Uterus (tissue), 4 donors: ENCODE results near the gene BTC. TPM values are rescaled to one million over a fixed set of nuclear protein-coding genes. Genes with fewer than 3 reads are reported as not detected.
"Not testable (repeated sequence)": the region's sequence is repeated elsewhere in the genome, so short reads cannot be mapped to it uniquely, and the experiment has no call there.

Experiments
- DNase-seq, 2 donors: peaks; one replicate each; pipeline ENCODE4 v3.0.0-alpha.2; 2019 to 2020
- H3K27ac ChIP-seq, 2 donors: fragments of 200-600 bp; sonication (generic); 1 replicate in 1 of 2; 2 replicates in 1 of 2; pipeline ENCODE4 v1.5.1; 2016 to 2018
- H3K27me3 ChIP-seq, 2 donors: fragments of 200-600 bp; sonication (generic); one replicate each; pipeline ENCODE4 v1.5.1; 2018 to 2019; ENCODE audit warnings: control low read depth in 1 of 2
- H3K36me3 ChIP-seq, 2 donors: fragments of 200-600 bp; sonication (generic); one replicate each; pipeline ENCODE4 v1.5.1; 2019; ENCODE audit warnings: control low read depth in 1 of 2
- H3K4me1 ChIP-seq, 2 donors: fragments of 200-600 bp; sonication (generic); one replicate each; pipeline ENCODE4 v1.5.1; 2018 to 2019; ENCODE audit warnings: control low read depth in 1 of 2
- H3K4me3 ChIP-seq, 2 donors: fragments of 200-600 bp; sonication (generic); 1 replicate in 1 of 2; 2 replicates in 1 of 2; pipeline ENCODE4 v1.5.1; 2018 to 2019; ENCODE audit warnings: mild to moderate bottlenecking in 1 of 2
- H3K9me3 ChIP-seq, 2 donors: fragments of 200-600 bp; sonication (generic); one replicate each; pipeline ENCODE4 v1.5.1; 2019; ENCODE audit warnings: control low read depth in 1 of 2
- CTCF ChIP-seq, 4 experiments: fragments of 200-600 bp in 2 of 4; fragments of 450-650 bp in 2 of 4; sonication (generic) in 2 of 4; IDR thresholded peaks; one replicate each; pipeline ENCODE4 v1.5.1; 2016 to 2019; ENCODE audit warnings: antibody characterized with exemption in 4 of 4, mild to moderate bottlenecking in 2 of 4, moderate library complexity in 1 of 4
- POLR2A ChIP-seq, 2 donors: fragments of 450-650 bp; IDR thresholded peaks; one replicate each; pipeline ENCODE4 v1.6.1; 2016; ENCODE audit warnings: antibody characterized with exemption in 2 of 2, mild to moderate bottlenecking in 1 of 2, moderate library complexity in 1 of 2
- intact Hi-C: fragments of 100-400 bp; cut with DNase I; formaldehyde crosslinking; loops from one replicate; pipeline ENCODE4 v1.15.1; 2023; ENCODE audit warnings: low total_unique reads
- total RNA-seq, 4 donors: library from RNA; depleted of rRNA in 3 of 4; stranded (reverse); fragments of >200 nt in 3 of 4; gene quantifications; one replicate each; pipeline versions ENCODE4 v1.1.0 to v1.2.4, GENCODE V29; 2014 to 2023
- donor health status: DM: yes; HTN: yes; CAD: no.

BTC gene
- total RNA-seq, 4 donors from 2014 or later, result 0.26 to 3.0 (median 2.3) TPM

GRCh38 chr4:74822603-74823002 is 28.3 kb upstream of the BTC start:
- Histone ChIP-seq H3K27ac (no peak overlapping the region), H3K36me3 (no peaks in the 10 kb centered on the region), H3K4me1 (no peaks in the 10 kb centered on the region), H3K27me3 (no peaks in the 10 kb centered on the region), H3K4me3 (no peak overlapping the region), H3K9me3 (no peaks in the 10 kb centered on the region)
- DNase-seq, result no peak
- TF ChIP-seq CTCF (IDR thresholded peaks at IDR 0.05) (no peak), POLR2A (IDR thresholded peaks at IDR 0.05) (no peak)
- intact Hi-C loops, result no loop called here

- Histone ChIP-seq H3K9me3 (no peaks in the 10 kb centered on the region), H3K4me3 (no peak overlapping the region), H3K36me3 (no peaks in the 10 kb centered on the region), H3K4me1 (no peaks in the 10 kb centered on the region), H3K27me3 (no peaks in the 10 kb centered on the region), H3K27ac (no peak overlapping the region)
- TF ChIP-seq CTCF (IDR thresholded peaks at IDR 0.05) (no peak), POLR2A (IDR thresholded peaks at IDR 0.05) (no peak)
- no peak for DNase-seq
- intact Hi-C loops, result no loop called here
Measured at GRCh38 chr4:74821541-74821940, 27.2 kb upstream of the BTC start.

- intact Hi-C loops, result no loop called here
- H3K4me1 ChIP-seq, result no peaks in the 10 kb centered on the region
- TF ChIP-seq POLR2A (IDR thresholded peaks at IDR 0.05) (no peak), CTCF (IDR thresholded peaks at IDR 0.05) (no peak)
- H3K36me3 ChIP-seq, result no peaks in the 10 kb centered on the region
- no peak overlapping the region for H3K27ac ChIP-seq
- H3K4me3 ChIP-seq, result no peak overlapping the region
- H3K9me3 ChIP-seq, result no peaks in the 10 kb centered on the region
- no peak for DNase-seq
- H3K27me3 ChIP-seq, result no peaks in the 10 kb centered on the region
Measured at GRCh38 chr4:74814052-74814451, 19.7 kb upstream of the BTC start.

GRCh38 chr4:74812056-74812455 is 17.7 kb upstream of the BTC start:
- DNase-seq, H3K27ac ChIP-seq, H3K36me3 ChIP-seq, H3K27me3 ChIP-seq, H3K9me3 ChIP-seq, intact Hi-C loops, H3K4me3 ChIP-seq, H3K4me1 ChIP-seq: not testable (repeated sequence)

GRCh38 chr4:74805601-74806000 is 11.3 kb upstream of the BTC start:
- H3K4me1 ChIP-seq, result no peaks in the 10 kb centered on the region
- intact Hi-C loops, result no loop called here

More at GRCh38 chr4:74805601-74806000, 11.3 kb upstream of the BTC start:
- Histone ChIP-seq H3K27me3 (no peaks in the 10 kb centered on the region), H3K9me3 (no peaks in the 10 kb centered on the region), H3K36me3 (no peaks in the 10 kb centered on the region), H3K27ac (no peak overlapping the region), H3K4me3 (no peak overlapping the region)
- no peak for TF ChIP-seq CTCF (IDR thresholded peaks at IDR 0.05)
- TF ChIP-seq POLR2A (IDR thresholded peaks at IDR 0.05), result no peak
- DNase-seq, result no peak
